GM18502 (cell line): ENCODE measurements around the gene PHB1.

Experiments used
- ATAC-seq: cut with Tn5 transposase; IDR thresholded peaks from one replicate; pipeline ENCODE4 v1.9.1; 2021; ENCODE audit warnings: mild to moderate bottlenecking; ENCODE audit not compliant: unreplicated experiment, poor library complexity

PHB1 gene

DNA sequence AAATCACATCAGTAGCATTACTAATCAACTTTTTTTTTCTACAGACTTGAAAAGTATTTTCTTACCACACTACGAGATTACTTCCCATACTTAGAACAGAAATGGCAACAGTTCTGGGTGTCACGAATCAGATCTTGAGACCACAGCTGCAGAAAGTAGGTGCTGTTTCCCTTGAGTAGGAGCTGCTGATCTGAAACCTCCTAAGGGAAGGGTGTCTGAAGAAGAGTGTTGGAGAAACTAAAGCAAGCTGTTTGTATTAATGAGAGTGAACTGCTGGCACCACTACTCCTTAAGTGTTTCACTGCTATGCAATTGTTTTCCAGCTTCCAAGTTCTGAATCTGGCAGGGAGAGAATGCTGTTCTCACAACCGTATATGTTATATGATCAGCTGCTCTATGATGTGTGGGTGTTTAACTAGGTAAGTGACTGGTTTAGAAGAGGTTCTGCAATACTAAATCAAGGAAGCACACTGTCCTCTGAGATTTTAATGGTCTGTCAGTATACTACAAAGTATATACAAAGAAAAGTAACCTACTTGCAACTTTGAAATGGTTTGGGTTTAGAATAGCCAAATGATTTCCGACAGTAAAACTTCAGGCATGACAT lies 55.9 kb downstream of the PHB1 start:
- no peak for ATAC-seq

DNA sequence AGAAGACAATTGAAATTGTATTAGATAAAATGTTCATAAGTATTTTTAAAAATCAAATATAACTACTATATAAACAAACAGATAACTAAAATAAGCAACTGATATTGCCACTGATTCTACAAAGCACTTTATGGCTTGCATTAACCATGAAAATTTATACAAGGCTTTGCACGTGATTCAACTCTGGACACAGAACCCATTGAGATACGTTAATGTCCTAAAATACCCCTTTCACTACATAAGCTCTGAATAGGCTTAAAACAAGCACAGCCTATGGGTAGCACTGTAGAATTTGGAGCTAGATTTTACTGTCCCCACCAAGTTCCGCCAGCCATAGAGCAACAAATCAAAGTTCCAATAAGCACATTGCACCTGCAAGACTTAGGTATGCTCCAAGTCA lies 57.2 kb downstream of the PHB1 start:
- no peak for ATAC-seq

DNA sequence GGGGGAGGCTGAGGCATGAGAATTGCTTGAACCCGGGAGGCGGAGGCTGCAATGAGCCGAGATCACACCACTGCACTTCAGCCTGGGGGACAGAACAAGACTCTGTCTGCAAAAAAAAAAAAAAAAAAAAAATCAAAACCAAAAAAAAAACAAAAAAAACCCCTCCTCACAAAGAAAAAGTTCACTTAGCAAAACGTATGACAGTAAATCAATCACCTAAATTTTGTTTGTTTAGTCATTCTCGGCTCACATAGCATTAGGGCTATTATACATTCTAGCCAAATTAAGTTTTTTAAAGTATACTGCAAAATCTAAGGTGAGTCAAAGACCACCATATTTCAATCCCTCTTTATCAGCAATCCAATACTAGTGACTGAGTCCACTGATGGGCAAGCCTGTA lies 58.4 kb downstream of the PHB1 start:
- no peak for ATAC-seq
